ENCODE data around the gene GSDMA. TPM values are rescaled to one million over a fixed set of nuclear protein-coding genes. Genes with fewer than 3 reads are reported as not detected.
A peak's percentile ranks its signal among the peaks of the same experiment; 100 is the strongest.

Gene GSDMA
- polyA plus RNA-seq, 3 donors, result not detected

DNA sequence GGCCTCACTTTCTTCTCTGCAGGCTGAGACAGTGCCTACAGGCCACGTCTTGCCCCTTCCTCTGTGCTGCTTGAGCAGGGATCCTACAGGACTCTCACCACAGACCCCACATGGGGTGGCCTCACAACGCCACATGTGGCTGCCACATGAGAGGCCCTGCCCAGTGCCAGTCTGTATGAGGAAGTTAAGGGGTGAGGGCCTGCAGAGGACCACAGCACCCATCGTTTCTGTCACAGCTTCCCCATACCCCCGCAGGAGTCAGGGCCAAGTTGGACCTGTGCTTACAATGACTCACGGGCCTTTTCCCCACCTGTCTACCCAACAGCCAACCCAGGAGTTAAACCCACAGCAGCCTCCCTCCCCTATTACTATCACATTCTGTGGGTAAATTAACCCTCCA lies 41.5 kb upstream of the GSDMA start:
- peaks cover 7% of the 10 kb centered on the region for H4K20me1 ChIP-seq (ENCODE audit: insufficient read depth, low read length)
- H3K4me2 ChIP-seq (replicated peaks; ENCODE audit: extremely low read depth, low read length, poor library complexity, severe bottlenecking), result no peak overlapping the region
- DNase-seq, result peak; percentile 12 to 45 (median 19)
- H3K79me2 ChIP-seq (ENCODE audit: insufficient read depth, low read length), result peaks cover 21% of the 10 kb centered on the region
- no peak overlapping the region for H3K9ac ChIP-seq (ENCODE audit: insufficient read depth, low read length, poor library complexity, severe bottlenecking)
- no peak overlapping the region for H3K4me3 ChIP-seq (replicated peaks in 1 of 3; ENCODE audit: low read depth in 2 of 3, low read length in 3 of 3)
- Mint-ChIP-seq H3K36me3 (peaks cover 34 to 55% of the 10 kb centered on the region in 2 donors), H3K4me1 (peaks cover 37% of the 10 kb centered on the region), H3K27ac (peak overlapping the region in 3 of 7 donors; percentile 20 to 37 (median 30)), H3K4me3 (no peak overlapping the region), H3K27me3 (ENCODE audit: low read depth in 3 of 3) (peaks cover 0 to 4% (median 0%) of the 10 kb centered on the region in 3 donors), H3K9me3 (no peaks in the 10 kb centered on the region)
- H2AFZ ChIP-seq (ENCODE audit: insufficient read depth, low read depth, low read length, poor library complexity, severe bottlenecking), result no peak overlapping the region
- H3K4me1 ChIP-seq (ENCODE audit: control insufficient read depth in 1 of 2, insufficient read depth in 2 of 2, low read length in 2 of 2), result peaks cover 27 to 41% of the 10 kb centered on the region in 2 donors
- H3K27me3 ChIP-seq (ENCODE audit: control insufficient read depth in 2 of 2, insufficient read depth in 2 of 2, low read length in 2 of 2), result no peaks in the 10 kb centered on the region
- WGBS (ENCODE audit: insufficient coverage), result 0% methylated on average over 3 of the region's 5 CpGs
- peak overlapping the region; percentile 11 to 22 for H3K27ac ChIP-seq (ENCODE audit: low read depth in 1 of 2, low read length in 2 of 2)
- no peak for TF ChIP-seq CTCF (IDR thresholded peaks at IDR 0.05)
- peaks cover 20 to 37% of the 10 kb centered on the region in 2 donors for H3K36me3 ChIP-seq (replicated peaks in 1 of 2; ENCODE audit: control insufficient read depth in 1 of 2, insufficient read depth in 2 of 2, low read length in 2 of 2)
- intact Hi-C loops (cut with micrococcal nuclease), result loop anchor here in 1 of 2 donors (10.0 kb wide), 1 partner anchor 63 kb away; the partner anchor contains the start of gene PSMD3
- no peaks in the 10 kb centered on the region for H3K9me3 ChIP-seq (replicated peaks in 1 of 2; ENCODE audit: control insufficient read depth in 1 of 2, insufficient read depth in 1 of 2, low read length in 2 of 2)

- H3K36me3 Mint-ChIP-seq, result peaks cover 31 to 48% of the 10 kb centered on the region in 2 donors
- H3K27ac Mint-ChIP-seq, result peak overlapping the region in 4 of 7 donors; percentile 23 to 66 (median 42)
- Histone ChIP-seq H4K20me1 (ENCODE audit: insufficient read depth, low read length) (peaks cover 11% of the 10 kb centered on the region), H3K79me2 (ENCODE audit: insufficient read depth, low read length) (peaks cover 27% of the 10 kb centered on the region), H3K9ac (ENCODE audit: insufficient read depth, low read length, poor library complexity, severe bottlenecking) (peak overlapping the region; percentile 32), H3K27ac (ENCODE audit: low read depth in 1 of 2, low read length in 2 of 2) (peak overlapping the region in 1 of 2 donors; percentile 48), H3K9me3 (replicated peaks in 1 of 2; ENCODE audit: control insufficient read depth in 1 of 2, insufficient read depth in 1 of 2, low read length in 2 of 2) (no peaks in the 10 kb centered on the region), H3K4me2 (replicated peaks; ENCODE audit: extremely low read depth, low read length, poor library complexity, severe bottlenecking) (no peak overlapping the region), H2AFZ (ENCODE audit: insufficient read depth, low read depth, low read length, poor library complexity, severe bottlenecking) (no peak overlapping the region), H3K4me1 (ENCODE audit: control insufficient read depth in 1 of 2, insufficient read depth in 2 of 2, low read length in 2 of 2) (peaks cover 33 to 48% of the 10 kb centered on the region in 2 donors), H3K4me3 (replicated peaks in 1 of 3; ENCODE audit: low read depth in 2 of 3, low read length in 3 of 3) (no peak overlapping the region), H3K27me3 (ENCODE audit: control insufficient read depth in 2 of 2, insufficient read depth in 2 of 2, low read length in 2 of 2) (no peaks in the 10 kb centered on the region), H3K36me3 (replicated peaks in 1 of 2; ENCODE audit: control insufficient read depth in 1 of 2, insufficient read depth in 2 of 2, low read length in 2 of 2) (peaks cover 20 to 37% of the 10 kb centered on the region in 2 donors)
- H3K4me1 Mint-ChIP-seq, result peaks cover 42% of the 10 kb centered on the region
- H3K27me3 Mint-ChIP-seq (ENCODE audit: low read depth in 3 of 3), result peaks cover 0 to 4% (median 0%) of the 10 kb centered on the region in 3 donors
- WGBS (ENCODE audit: insufficient coverage), result 91% methylated on average over 4 of the region's 6 CpGs
- no peak for DNase-seq
- intact Hi-C loops (cut with micrococcal nuclease), result loop anchor here in 1 of 2 donors (10.0 kb wide), 1 partner anchor 63 kb away; the partner anchor contains the start of gene PSMD3
- H3K4me3 Mint-ChIP-seq, result no peak overlapping the region
- H3K9me3 Mint-ChIP-seq, result no peaks in the 10 kb centered on the region
- TF ChIP-seq CTCF (IDR thresholded peaks at IDR 0.05), result no peak
These were observed 40.8 kb upstream of the GSDMA start for GRCh38 chr17:39922006-39922405.

All from CD14-positive monocyte (primary cell).